Activated CD8-positive, alpha-beta memory T cell treated with anti-CD3 and anti-CD28 coated beads for 48 hours (primary cell): ENCODE measurements around the gene AFF2.
"Not testable (repeated sequence)": the region's sequence is repeated elsewhere in the genome, so short reads cannot be mapped to it uniquely, and the experiment has no call there.

Experiments used
- DNase-seq, 3 experiments: peaks; one replicate each; pipeline ENCODE4 v3.0.0-alpha.2; 2020; ENCODE audit warnings: low read depth in 2 of 3, low spot score in 2 of 3

AFF2 gene

DNA sequence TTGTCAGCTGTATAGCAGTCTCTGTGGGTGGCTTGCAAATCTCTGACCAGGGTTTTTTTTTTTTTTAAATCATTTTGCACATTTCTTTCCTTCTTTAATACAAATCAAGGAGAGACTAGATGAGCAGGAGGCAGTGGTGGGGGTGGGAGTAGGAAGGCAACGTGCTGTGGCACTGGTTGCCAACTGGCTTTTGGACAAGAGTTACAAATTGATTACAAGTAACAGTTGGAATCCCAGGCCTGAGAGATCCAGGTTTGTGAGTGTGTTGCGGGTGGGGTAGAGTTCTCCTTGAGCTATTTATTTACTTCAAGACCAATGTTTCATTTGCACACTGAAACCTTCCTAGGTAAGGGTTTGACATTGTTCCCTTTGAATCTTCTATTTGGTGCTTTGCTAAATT, 325.3 kb downstream of the AFF2 start:
- no peak for DNase-seq

DNA sequence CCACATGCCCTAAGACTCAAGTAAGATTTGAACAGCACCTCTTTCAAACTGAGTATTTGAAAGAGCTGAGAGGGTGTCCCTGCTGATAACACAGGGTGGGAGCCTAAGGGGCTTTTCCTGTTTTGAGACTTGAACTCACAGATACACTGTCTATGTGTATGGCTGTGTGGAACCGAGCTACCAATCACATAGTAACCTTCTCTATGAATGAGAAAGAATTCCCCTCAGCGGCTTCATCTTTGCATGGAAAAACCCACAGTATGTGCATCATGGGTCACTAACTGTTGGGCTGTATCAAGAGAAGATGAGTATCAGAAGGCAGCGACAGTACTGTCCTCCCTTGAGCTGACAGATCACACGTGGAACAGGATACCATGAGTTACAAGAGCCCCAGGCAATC, 336.3 kb downstream of the AFF2 start:
- DNase-seq, result no peak

DNA sequence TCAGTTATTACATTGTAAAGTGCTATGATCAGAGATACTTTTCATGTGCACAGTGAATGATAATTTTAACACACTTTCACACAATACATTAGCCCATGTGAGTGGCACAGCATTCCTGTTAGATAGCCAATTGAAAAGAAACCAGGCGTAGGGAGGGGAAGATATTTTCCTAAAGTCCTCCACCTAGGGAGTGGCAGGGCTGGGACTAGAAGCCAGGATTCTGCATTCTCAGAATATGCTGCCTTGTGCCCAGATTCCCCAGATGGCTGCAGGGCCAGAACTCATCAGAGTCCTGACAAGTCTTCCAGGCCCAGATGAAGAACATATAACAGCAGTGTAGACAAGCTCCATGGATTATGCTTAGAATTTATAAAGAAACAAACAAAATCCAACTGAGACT, 350.2 kb downstream of the AFF2 start:
- DNase-seq, result no peak

DNA sequence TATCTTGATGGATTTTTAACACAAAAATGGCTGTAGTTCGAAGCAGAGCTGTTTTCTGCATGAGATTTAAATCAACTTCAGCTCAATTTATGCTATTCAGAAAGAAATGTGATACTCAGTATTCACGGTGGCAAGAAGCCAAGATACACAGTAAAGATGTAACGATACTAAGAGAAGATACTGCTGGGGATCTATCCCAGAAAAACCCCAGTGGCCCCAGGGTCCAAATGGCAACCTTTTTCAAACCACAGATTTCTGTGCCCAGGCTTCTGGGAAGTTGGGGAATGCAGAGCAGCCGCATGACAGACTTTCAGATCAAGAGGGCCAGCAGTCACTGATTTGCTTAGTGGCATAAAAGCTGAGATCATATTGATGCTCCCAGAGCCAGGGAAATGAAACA, 353.9 kb downstream of the AFF2 start:
- no peak for DNase-seq

DNA sequence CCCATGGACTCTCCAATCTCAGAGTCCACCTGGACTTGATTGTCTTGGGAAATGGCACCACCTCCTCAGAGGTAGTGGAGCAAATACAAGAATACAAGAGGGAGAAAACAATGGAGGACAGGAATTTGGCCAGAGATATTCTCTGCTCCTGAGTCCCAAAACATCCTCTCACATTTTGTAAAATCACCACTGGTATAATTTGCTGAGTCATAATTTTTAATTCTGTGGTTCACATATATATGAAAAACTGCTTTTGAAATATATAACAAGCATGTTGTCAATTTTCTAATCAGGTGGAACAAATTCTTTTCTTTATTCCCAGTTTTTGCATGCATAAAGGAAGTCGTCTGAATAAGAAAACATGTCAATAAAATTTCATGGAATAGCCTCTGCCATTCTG, 356.1 kb downstream of the AFF2 start:
- no peak for DNase-seq

DNA sequence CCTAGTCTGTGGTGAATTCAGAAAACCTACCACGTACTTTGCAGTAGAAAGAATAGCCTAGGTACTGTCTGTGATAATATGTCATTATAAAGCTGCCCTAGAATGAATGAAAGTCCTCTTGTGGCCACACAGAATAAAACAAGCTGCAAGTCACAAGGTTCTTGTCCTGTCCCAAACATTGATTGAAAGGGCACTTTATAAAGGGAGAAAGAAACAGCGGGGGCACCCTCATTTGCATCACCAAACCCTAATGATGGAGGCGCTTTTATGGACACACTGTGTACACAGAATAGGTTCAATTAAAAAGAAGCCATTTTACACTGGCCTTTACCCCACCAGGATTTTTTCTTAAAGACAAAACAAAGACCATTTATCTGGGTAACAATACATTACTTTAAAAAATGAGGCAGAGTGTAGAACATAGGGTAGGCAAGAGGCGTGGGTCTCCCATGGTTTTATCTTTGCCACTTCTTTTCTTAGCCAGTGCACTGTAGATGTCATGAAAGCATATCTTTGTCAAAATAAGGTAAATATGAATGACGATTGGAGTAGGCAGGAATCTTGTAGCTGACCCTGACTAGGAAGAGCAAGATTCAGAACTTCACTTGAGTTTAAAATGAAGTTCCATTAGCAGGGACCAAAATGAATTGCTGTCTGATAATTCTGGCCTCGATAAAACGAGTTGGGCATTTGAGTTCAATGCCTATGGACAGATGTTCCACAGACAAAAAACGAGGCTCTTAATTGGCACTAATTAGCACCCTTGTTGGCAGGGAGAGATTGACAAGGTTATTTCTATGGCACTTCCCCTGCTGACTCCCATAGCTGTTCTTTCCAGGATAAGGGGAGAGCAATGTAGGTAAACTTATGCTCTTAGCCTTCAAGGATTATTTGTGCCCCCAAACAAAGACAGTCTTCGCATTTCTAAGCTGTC, 365.1 kb downstream of the AFF2 start:
- DNase-seq, result no peak

DNA sequence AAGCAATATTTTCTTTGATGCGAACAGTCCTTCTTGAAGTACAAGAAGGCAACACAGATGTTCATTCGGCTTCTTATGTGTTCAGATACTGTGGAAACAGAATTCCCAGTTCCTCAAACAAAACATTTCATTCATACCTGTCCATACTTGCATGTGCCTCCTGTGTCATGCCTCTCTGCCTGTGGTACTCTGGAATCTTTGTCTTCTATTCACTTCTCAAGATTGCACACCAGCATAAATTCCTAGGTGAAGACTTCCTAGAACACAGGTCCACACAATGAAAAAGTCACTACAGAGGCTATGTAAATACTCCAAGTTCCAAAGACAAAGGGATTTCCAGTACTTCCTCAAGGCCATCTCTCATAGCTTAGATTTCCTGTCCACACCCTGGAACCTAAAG, 367.2 kb downstream of the AFF2 start:
- DNase-seq, result no peak

DNA sequence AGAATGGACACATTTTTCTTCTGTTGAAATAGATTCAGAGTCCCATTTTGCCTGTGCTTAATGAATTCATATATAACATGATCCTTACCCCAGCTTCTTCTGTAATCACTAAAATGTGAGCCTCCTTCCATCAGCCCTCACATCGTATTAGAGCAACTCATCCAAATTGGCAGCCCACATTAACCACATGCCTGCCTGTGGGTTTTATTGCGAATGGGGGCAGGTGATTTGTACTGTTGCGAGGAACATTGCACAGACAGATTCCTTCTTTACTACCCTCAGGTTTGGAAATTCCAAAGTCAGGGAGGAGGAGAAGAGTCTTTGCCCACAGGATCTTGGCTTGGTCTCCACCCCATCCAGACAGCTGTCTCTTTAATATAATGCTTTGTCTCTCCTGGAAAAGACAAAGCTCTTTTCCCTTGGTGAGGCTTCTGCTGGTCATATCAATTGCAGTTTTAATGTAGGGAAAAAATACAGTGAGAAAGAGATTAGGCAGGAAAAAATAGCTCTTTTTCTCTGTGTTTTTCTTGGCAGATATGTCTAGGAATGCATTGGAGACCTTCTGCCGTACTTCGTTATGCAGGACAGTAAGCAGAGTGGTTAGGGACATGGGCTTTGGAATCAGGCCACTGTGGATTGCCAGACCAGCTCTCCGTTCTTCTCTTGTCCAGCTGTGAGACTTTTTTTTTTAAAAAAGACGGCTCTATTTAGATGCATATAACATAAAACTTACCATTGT, 371.2 kb downstream of the AFF2 start:
- DNase-seq, result no peak

DNA sequence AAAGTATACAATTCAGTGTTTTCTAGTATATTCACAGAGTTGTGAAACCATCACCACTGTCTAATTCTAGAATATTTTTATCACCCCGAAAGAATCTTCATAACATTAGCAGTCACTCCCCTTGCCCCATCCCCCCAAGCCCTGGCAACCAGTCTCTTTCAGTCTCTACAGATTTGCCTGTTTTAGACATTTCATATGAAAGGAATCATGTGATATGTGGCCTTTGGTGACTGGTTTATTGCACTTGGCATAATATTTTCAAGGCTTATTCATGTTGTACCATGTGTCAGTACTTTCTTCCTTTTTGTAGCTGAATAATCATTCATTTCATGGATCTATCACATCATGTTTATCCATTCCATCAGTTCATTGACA, 371.7 kb downstream of the AFF2 start:
- DNase-seq, result no peak

DNA sequence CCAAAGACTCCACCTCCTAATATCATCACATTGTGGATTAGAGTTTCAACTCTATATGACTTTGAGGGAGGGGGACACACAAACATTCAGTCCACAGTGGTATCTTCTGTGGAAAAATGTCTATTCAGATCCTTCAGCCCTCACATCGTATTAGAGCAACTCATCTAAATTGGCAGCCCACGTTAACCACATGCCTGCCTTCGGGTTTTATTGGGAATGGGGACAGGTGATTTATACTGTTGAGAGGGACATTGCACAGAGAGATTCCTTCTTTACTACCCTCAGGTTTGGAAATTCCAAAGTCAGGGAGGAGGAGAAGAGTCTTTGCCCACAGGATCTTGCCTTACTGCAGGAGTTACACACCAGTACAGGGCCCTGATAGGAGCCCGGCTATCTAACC, 372.5 kb downstream of the AFF2 start:
- no peak for DNase-seq

DNA sequence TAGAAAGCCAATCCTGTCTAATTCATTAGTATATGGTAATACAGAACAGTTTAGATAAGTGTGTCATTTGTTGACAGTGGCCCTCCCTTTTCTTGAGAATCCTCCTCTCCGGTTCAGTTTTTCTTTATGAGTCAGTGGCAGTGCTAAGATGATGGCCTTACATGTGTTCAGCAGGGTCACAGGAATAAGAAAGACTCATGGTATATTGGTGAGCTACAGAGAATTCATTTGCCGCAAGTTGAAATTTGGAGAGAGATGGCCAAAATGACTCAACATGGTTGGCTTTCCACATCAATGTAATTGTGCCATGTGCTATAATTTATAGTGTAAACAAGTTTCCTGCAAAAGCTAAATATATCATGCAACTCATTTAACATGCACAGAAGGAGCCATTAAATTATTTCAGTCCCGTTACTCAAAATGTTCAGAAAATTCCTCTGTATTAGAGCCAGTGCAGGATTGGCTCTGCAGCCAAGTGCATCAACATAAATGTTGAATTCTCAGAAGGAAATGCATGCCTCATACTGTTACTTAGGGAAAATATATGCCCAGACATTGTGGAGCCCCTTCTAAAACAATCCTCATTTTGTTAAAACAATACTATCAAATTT, 374.3 kb downstream of the AFF2 start:
- DNase-seq, result no peak

DNA sequence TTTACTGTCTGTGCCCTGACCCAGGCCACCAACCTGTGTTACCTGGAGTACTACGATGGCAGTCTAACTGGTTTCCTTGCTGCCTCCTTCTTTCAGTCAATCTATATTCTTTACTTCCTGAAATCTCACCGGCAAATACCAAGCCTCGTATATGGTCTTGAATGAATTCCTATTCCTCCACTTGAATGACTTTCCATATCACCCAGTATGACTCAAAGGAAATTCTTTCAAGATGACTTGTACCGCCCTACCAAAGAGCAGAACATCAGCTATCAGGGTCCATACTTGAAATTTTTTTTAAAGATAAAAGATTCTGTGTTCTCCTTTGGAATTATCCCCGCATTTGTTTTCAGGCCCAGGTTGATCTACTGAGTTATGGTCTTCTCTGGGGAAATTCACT, 378.0 kb downstream of the AFF2 start:
- no peak for DNase-seq

DNA sequence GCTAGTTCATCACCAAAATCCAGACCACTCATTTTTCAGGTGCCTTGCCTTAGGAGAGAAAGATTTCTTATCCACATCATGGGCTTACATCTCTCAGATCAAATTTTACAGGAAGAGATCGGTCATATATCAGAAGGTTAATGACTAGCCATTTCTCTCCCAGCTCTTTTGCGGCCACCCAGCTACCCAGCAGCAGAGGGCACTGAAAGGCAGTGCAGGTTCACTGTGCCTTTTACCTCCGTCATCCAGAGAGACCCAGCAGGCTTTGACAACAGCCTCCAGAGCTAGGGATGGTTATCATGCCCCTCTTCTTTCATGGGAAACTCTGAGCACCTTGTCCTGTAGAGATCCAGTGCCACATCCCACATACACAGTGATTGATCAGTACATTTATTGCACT, 384.8 kb downstream of the AFF2 start:
- DNase-seq, result no peak

DNA sequence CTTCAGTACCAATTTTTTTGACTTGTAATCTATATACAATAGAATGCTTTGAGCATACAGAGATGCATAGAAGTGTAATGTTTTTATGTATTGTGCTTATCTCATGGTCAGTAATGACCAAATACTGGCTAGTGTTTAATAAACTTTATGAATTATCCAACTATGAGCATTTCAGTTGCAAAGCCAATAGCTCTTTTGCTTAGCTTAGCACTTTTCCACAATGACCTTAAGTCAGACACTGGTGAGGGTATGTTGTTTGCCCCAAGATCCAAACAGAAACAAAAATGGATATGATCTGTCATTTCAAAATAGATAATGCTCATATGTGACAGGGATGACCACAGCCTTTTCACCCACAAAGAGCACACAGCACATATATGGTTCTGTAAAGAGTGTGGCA, 393.0 kb downstream of the AFF2 start:
- no peak for DNase-seq

DNA sequence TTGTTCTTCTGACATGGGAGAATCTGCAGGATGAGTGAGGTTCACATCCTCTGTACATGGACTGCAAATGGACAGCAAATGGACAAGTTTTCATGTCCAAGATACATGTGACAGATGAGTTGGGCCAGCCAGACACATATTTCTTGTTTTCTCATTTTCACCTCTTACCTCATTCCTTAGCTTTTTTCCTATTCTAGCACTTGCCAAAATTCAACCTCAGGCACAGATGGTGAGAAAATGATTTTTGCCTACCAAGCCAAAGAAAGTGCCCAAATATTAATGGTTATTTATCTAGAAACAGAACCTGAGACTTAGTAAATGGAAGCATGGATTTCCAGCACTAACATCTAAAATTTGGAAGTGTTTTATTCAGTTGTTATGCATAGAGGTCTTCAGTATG, 402.2 kb downstream of the AFF2 start:
- DNase-seq, result no peak

DNA sequence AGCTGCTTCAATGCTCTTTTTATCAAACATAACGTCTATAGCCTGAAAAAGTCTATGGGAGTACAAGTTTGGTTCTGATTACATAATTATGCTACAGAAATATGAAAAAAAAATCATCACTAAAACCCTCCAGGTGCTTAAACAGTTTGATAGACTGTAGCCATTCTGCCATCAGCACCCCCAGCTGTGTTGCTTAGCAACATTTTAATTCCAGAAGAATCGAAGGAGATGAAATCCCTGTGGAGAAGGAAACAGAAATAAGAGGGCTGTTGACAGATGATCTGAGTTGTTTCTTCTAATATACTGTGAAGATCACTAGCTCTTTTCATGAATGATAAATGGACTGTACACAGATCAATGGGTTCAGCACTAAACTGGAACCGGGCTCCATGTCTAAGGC, 402.8 kb downstream of the AFF2 start:
- no peak for DNase-seq

DNA sequence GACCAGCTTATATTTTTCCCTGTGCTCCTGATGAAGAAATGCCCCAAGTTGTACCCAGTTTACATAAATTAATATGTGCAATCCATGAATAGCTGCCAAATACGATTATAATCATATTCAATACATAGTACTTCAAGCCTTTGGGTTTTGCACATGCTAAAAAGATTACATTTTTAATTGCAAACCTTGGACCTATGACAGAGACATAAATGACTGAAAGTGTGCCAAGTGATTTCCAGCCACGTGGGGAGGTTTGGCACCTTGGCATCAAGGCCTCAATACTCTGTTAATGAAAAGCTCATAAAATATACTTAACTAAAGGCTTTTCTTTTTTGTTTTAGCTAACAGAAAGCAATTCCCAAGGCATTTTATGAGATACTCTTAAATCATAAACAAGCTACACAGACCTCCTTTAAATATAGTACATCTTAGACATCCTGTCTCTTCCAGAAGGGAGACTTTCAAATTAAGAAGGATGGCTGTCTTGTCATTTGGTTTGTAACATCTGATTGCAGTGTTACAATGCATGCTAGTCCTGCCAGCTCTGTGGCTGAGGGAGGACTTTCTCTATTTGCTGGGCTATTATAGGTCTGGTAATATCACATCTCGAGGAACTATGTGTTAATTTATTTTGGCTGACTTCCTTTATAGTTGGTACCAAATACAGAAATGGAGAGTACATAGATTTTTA, 404.1 kb downstream of the AFF2 start:
- no peak for DNase-seq

DNA sequence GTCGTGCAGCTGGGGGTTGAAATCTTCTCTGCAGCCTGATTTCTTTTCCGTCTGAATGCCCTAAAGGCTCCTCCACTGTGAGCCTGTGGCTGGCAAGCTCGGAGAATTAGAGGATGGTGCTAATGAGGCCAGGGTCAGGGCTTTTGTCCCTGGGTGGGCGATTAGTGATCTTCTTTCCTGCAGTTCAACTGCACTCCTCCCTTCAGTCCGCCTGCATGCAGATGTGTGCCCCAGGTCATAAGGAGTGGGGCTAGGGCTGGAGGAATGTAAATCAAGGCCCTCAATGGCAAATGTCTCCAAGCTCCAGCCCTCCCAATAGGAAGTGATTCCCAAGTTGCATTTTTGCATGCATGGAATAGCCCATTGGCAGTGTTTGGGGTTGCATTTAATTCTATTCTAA, 405.0 kb downstream of the AFF2 start:
- no peak for DNase-seq

DNA sequence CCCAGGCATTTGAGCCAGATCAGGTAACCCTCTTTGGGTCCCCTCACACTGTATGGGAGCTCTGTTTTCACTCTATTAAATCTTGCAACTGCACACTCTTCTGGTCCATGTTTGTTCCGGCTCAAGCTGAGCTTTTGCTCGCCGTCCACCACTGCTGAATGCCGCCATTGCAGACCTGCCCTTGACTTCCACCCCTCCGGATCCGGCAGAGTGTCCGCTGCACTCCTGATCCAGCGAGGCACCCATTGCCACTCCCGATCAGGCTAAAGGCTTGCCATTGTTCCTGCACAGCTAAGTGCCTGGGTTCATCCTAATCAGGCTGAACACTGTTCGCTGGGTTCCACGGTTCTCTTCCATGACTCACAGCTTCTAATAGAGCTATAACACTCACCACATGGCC, 406.2 kb downstream of the AFF2 start:
- not testable (repeated sequence) for DNase-seq

DNA sequence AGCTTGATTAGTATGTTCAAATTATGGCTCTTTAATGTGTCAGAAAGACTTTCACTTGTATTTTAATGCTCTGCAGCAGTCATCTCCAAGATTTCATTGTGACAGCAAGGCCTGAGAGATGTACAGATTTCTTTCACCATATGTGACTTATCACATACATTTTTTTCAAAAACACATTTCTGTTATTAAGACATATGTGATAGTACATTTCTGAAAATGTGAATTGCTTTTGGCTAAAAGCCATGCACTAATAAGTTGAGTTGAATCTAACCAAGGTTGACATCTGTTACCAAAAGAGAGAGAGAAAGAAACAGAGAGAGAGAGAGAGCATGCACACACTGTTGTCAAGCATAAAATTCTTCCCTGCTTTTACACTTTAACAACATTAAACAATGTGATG, 409.3 kb downstream of the AFF2 start:
- DNase-seq, result no peak

DNA sequence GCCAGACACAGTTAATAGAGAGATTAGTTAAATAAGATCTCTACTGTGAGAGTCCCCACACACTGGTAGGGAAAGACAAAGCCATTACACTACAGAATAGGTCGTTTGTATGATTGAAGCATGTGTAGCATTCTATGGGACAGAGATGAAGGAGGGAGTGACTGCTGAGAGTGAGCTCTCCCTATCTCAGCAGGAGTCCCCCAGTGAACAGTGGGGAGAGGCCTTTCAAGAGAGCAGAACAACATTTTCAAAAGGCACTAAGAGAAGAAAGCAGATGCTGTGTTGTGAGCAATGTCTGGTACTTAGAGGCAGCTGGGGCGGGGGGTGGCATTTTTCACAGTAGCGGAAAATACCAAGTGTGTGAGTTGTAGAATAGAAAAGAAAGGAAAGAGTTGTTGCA, 413.6 kb downstream of the AFF2 start:
- no peak for DNase-seq

DNA sequence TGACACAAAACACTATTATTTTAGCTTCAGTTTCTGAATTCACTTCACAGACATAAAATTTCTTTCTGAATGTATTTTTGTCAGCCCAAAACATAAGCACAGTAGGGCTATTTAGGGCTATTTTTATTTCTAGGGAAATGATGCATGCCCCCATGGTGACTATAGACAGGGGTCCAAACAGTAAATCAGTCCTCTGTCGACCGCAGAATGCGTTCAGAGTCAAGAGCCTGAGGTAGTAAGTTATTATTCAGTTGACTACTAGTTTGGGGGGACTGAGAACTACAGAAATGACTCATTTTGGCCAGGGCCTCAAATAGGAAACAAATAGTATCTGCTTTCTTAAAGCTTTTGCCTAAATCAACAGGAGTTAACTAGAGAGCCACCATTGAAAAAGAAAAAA, 414.4 kb downstream of the AFF2 start:
- DNase-seq, result no peak
